CD4-positive, alpha-beta T cell treated with Interleukin-12 subunit alpha and Interleukin-12 subunit beta, for 1 hour (primary cell): ENCODE measurements around the gene MTMR3.
A peak's percentile ranks its signal among the peaks of the same experiment; 100 is the strongest.

Experiments
- DNase-seq: peaks from one replicate; pipeline ENCODE4 v3.0.0-alpha.2; 2020

Gene MTMR3

GRCh38 chr22:29871684-29872083, 11.3 kb upstream of the MTMR3 start:
- no peak for DNase-seq

DNA sequence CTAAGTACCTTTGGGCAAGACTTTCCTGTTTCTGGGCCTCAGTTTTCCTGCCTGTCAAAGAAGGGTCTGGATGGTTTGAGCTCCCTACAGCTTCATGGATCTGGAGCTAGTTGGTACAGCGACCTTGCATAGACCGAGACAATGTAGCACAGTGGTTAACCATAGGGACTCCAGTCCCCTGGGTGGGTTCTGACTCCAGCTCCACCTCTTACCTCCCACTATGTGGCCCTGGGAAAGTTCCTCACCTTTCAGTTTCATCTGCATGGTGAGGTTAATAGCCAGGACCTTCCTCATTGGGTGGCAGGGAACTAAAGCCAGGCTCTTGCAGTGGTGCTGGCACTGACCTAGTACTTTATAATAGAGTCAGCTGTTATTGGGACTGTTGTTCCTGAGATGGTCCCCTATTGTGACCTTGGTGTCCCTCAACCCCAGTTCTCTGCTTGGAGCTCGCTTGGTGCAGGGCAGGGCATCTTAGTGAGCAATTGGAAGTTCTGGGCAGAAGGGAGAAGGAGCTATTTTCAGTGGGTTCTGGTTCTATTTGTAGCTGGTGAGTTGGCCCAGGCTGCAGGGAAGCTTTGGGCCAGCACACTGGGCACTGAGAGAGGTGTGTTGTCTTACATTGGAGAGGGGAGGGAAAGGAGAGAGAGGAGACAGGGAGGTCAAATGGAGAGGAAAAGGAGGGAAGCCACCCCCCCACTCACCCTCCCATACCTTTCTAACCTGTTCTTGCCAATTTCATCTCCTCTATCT, 10.7 kb upstream of the MTMR3 start:
- no peak for DNase-seq

DNA sequence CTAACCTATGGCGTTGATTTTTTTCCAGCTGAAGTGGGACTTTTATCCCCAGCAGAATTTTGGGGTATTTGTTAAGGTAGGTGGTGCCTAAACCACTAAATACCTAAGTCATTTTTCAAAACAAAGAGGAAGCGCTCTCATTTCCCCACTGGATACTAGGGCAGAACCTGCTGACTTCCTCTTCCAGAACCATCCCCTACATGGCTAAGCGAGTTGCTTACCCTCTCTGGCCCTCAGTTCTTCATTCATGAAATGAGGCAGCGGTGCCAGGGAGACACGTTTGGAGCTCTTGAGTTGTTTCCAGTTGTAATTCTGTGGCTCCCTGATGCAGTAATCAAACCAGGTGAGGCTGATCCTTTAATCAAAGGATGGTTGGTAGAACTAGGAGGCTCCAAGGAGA, 10.0 kb upstream of the MTMR3 start:
- no peak for DNase-seq

- no peak for DNase-seq
Measured at GRCh38 chr22:29873943-29874342, 9.0 kb upstream of the MTMR3 start.

- DNase-seq, result no peak
Measured at GRCh38 chr22:29877620-29878019, 5.4 kb upstream of the MTMR3 start.

DNA sequence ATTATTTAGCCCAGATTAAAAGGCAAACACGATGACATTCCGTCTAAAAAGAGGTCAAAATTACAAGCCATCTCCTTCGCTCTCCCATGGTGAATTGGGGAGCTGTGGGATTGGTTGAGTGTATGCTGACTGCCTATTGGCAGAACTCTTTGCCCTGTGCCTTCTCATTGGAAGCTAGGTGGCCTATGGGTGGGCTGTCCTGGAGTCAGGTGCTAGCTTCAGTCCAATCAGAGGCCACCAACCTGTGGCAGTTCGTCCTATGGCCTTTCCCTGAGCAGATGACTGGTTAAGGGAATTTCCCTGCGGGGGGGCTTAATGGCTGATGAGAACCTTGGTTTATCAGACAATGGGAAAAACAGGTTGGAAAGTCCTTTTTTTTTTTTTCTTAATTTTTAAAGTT, 3.2 kb upstream of the MTMR3 start:
- peak; percentile 11 for DNase-seq

- DNase-seq, result no peak
Measured at GRCh38 chr22:29882716-29883044, 294 bp upstream of the MTMR3 start.

GRCh38 chr22:29883775-29884097, 762 bp downstream of the MTMR3 start:
- no peak for DNase-seq

- no peak for DNase-seq
Measured at GRCh38 chr22:29885610-29886009, 2.6 kb downstream of the MTMR3 start.

DNA sequence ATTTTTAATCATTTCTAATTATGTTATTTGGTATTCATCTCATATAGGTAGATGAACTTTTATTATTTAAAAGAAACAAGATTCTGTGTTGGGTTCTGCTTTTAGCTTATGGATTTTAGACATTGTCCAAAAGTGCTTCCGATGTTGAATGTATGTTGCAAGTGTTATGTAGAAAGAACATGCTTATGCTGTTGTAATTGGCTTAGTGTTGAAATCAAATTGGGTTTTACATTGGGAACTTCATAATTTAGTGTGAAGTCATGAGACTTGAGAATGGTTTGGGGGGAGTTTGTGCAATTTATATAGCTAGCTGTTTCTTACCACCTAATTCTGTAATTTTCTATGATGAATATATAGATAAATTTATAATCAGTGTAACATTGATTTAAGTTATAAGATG, 3.6 kb downstream of the MTMR3 start:
- DNase-seq, result no peak

DNA sequence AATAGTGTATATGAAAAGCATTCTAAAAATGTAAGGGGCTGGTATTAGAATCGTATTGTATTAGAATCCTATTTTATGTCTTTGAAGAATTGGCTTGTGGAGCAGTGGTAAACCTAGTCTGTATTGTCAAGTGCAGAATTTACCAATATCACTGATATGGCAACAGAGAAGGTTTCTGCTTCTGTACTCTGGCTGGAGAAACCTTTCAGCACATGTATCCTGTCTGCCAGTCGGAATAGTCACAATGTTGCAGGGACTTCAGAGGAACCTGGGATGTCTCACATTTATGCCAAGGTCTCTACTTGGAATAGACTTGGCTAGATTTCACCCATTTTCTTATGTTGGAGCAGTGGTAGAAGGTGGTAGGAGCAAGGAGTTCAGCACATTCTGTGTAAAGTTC, 4.4 kb downstream of the MTMR3 start:
- no peak for DNase-seq

- no peak for DNase-seq
Measured at GRCh38 chr22:29890760-29891159, 7.8 kb downstream of the MTMR3 start.

DNA sequence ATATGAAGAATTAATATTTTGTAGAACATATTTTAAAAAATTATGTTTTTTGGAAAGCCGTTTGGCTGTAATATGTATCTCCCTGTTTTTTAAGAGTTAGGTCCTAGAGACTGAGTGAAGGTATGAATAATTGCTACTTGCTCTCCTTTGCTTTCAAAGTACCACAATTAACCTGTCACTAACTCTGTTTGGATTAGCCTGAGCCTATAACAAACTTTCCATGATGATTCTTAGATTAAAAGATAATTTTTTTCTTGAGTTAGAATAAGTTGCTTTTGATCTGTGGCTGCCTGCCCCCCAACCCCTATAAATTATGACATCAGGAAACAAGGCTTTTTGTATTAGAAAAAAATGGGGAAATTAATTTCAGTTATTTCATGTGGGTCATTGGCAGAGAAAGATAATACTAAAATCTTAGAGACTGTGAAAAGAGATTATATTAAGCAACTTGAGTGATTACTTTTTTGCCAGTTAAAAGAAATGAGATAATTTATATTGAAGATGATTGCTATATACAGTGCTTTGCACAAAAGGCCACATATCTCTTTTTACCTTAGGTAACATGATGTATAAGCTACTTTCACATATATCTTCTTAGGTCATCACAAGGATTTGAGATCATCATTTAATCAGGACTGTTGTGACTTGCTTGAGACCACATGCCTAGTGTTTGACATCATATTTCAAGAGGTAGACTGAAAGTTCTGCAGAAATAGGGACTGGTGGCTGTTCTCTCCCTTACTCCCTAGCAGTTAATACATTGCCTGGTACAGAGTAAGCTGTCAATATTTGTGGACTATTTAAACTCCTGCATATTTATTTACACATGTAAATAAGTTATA, 9.6 kb downstream of the MTMR3 start:
- DNase-seq, result no peak

GRCh38 chr22:29901354-29901753, 18.4 kb downstream of the MTMR3 start:
- DNase-seq, result no peak

DNA sequence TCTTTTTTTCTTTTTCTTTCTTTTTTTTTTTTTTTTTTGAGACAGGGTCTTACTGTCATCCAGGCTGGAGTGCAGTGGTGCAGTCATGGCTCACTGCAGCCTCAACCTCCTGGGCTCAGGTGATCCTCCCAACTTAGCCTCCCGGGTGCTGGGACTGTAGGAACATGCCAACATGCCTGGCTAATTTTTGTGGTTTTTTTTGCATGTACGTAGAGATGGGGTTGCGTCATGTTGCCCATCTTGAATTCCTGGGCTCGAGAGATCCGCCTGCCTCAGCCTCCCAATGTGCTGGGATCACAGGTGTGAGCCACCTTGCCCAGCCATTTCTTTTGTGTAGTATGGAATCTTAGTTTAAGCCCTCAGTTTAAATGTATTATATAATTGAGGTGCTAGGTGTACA, 20.4 kb downstream of the MTMR3 start:
- DNase-seq, result no peak

- DNase-seq, result no peak
Measured at GRCh38 chr22:29904020-29904419, 21.0 kb downstream of the MTMR3 start.

GRCh38 chr22:29907753-29908515, 25.0 kb downstream of the MTMR3 start:
- DNase-seq, result no peak

DNA sequence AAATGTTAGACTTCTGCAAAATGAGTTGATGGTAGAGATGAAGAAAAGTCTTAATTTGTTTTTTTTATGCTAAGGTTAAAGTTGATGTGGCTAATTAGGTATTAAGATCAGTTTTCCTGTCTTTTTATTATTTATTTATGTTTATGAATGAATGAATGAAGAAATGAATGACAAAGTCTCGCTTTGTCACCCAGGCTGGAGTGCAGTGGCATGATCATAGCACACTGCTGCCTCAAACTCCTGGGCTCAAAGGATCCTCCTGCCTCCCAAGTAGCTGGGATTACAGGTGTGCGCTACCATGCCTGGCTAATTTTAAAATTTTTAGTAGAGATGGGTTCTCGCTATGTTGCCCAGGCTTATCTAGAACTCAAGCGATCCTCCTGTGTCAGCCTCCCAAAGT, 29.2 kb downstream of the MTMR3 start:
- no peak for DNase-seq

GRCh38 chr22:29912605-29913398, 29.8 kb downstream of the MTMR3 start:
- DNase-seq, result no peak

DNA sequence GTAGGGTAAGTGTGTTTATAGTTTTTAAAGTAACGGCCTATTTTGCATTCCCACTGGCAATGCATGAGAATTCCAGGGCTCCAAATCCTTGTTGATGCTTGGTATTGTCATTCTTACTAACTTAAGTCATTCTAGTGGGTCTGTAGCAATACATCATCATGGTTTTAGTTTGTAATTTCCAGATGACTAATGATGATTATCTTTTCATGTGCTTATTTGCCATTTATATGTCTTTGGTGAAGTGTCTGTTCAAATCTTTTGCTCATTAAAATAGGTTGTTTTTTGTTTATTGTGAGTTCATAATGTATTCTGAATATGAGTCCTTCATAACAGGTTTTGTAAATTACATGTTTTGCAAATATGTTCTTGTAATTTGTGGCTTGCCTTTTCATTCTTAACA, 31.2 kb downstream of the MTMR3 start:
- DNase-seq, result no peak

- DNase-seq, result no peak
Measured at GRCh38 chr22:29914991-29915533, 32.1 kb downstream of the MTMR3 start.

- no peak for DNase-seq
Measured at GRCh38 chr22:29916007-29916544, 33.1 kb downstream of the MTMR3 start.
